ENCODE results near the gene KCNJ14. TPM values are rescaled to one million over a fixed set of nuclear protein-coding genes. Genes with fewer than 3 reads are reported as not detected.

The KCNJ14 gene
- total RNA-seq, 4 donors from 2014 or later = 0.57 to 1.3 (median 0.92) TPM

DNA sequence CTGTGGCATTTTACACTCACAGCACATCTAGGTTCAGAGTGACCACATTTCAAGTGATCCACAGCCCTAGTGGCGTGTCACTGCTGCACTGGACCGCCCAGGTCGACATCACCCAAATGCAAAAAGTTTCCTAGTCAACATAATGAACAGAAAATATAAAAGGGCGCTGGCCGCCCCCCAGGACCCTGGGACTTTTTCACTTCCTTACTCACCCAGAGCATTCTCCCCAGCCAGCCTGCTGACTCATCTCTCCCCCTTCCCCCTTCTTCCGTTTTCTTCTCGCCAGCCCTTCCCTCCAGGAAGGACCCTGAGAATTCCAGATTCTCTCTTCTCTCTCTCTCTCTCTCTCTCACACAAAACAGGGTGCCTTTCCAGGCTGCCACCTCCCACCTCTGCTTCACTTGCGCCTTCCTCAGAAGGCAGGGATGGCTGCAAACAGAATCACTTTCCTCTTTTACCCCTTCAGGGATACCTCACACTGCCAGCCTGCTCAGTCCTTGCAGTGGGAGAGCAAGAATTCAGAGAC, 30.6 kb upstream of the KCNJ14 start:
- 16 to 37% methylated on average over 8 of the region's 8 CpGs for WGBS, 2 donors
- TF ChIP-seq, protein P1, sequence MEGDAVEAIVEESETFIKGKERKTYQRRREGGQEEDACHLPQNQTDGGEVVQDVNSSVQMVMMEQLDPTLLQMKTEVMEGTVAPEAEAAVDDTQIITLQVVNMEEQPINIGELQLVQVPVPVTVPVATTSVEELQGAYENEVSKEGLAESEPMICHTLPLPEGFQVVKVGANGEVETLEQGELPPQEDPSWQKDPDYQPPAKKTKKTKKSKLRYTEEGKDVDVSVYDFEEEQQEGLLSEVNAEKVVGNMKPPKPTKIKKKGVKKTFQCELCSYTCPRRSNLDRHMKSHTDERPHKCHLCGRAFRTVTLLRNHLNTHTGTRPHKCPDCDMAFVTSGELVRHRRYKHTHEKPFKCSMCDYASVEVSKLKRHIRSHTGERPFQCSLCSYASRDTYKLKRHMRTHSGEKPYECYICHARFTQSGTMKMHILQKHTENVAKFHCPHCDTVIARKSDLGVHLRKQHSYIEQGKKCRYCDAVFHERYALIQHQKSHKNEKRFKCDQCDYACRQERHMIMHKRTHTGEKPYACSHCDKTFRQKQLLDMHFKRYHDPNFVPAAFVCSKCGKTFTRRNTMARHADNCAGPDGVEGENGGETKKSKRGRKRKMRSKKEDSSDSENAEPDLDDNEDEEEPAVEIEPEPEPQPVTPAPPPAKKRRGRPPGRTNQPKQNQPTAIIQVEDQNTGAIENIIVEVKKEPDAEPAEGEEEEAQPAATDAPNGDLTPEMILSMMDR (IDR thresholded peaks at IDR 0.05) = no peak
- no peak for TF ChIP-seq POLR2A (IDR thresholded peaks at IDR 0.05)
- peaks cover 0 to 12% (median 7%) of the 10 kb centered on the region in 3 donors for H3K4me1 ChIP-seq
- intact Hi-C loops (cut with DNase I) = no loop called here
- DNase-seq = no peak
- no peak overlapping the region for H3K4me3 ChIP-seq
- no peaks in the 10 kb centered on the region for H3K27me3 ChIP-seq
- H3K36me3 ChIP-seq = no peaks in the 10 kb centered on the region
- H3K27ac ChIP-seq = no peak overlapping the region
- no peaks in the 10 kb centered on the region for H3K9me3 ChIP-seq

DNA sequence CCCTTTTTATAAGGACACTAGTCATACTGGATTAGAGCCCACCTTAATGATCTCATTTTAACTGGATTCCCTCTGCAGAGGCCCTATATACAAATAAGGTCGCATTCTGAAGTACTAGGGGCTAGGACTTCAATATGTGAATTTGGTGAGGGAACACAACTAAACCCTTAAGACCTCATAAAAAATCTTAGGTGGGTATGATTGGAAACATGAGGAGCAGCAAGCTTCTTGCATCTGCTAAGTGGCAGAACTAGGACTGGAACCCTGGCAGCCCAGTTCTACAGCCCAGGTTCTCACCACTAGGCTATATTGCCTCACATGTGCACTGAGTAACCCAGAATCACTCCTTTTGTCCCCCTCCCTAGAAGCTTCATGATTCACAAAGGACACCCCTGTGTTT, 26.7 kb upstream of the KCNJ14 start:
- intact Hi-C loops (cut with DNase I) = no loop called here
- WGBS, 2 donors = 100% methylated on average over 1 of the region's 1 CpG; no CpG with 5 or more reads in 1 of the 2 donors
- H3K27ac ChIP-seq = no peak overlapping the region
- DNase-seq = no peak
- TF ChIP-seq, protein P1 (IDR thresholded peaks at IDR 0.05) = no peak
- TF ChIP-seq POLR2A (IDR thresholded peaks at IDR 0.05) = no peak
- no peaks in the 10 kb centered on the region for H3K9me3 ChIP-seq
- H3K36me3 ChIP-seq = no peaks in the 10 kb centered on the region
- H3K4me1 ChIP-seq = no peaks in the 10 kb centered on the region
- no peaks in the 10 kb centered on the region for H3K27me3 ChIP-seq
- no peak overlapping the region for H3K4me3 ChIP-seq

DNA sequence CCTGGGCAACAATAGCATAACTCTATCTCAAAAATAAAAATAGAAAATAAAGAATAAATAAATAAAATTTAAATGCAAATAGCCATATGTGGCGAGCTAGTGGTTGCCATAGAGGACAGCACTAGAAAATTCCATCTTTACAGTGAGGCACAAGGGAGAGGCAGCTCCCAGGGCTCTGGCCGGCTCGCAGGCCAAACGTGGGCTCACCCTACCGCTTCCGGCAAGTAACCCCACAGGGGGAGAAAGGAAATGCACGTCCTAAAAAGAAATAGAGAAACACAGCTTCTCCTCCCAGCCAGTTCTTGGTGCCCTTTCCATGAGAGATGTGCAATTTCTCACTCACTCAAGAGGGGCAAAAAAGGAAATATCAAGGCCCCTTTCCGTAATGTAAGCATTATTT, 22.0 kb upstream of the KCNJ14 start:
- no peak for DNase-seq
- 67 to 79% methylated on average over 8 of the region's 8 CpGs for WGBS, 2 donors

DNA sequence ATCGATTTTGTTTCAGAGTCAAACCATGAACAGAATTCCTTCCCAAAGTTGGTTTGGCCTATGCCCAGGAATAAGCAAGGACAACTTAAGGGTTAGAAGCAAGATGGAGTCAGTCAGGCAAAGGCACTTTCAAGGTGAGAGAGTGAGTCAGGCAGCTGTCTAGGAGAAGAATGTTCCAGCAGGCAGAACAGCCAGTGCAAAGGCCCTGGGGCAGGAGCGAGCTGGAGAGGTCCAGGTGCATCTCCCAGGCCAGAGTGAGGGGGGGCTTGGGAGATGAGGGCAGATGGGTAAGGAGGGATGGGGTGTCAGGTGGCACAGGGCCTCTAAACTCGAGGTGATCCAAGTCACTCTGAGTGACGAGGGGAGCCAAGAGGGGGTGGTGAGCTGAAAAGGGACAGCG, 18.8 kb upstream of the KCNJ14 start:
- no peaks in the 10 kb centered on the region for H3K4me1 ChIP-seq
- no peak overlapping the region for H3K27ac ChIP-seq
- H3K27me3 ChIP-seq = peaks cover 0 to 56% (median 0%) of the 10 kb centered on the region in 4 donors
- no peak for TF ChIP-seq POLR2A (IDR thresholded peaks at IDR 0.05)
- TF ChIP-seq, protein P1 (IDR thresholded peaks at IDR 0.05) = no peak
- DNase-seq = no peak
- H3K9me3 ChIP-seq = no peaks in the 10 kb centered on the region
- H3K4me3 ChIP-seq = no peak overlapping the region
- intact Hi-C loops (cut with DNase I) = no loop called here
- H3K36me3 ChIP-seq = no peaks in the 10 kb centered on the region
- 81 to 86% methylated on average over 5 of the region's 5 CpGs for WGBS, 2 donors

More for the DNA sequence above, 22.0 kb upstream of the KCNJ14 start:
- no peaks in the 10 kb centered on the region for H3K9me3 ChIP-seq
- TF ChIP-seq, protein P1 (IDR thresholded peaks at IDR 0.05) = no peak
- TF ChIP-seq POLR2A (IDR thresholded peaks at IDR 0.05) = no peak
- H3K27me3 ChIP-seq = peaks cover 0 to 26% (median 0%) of the 10 kb centered on the region in 4 donors
- H3K4me3 ChIP-seq = no peak overlapping the region
- no peak overlapping the region for H3K27ac ChIP-seq
- no peaks in the 10 kb centered on the region for H3K36me3 ChIP-seq
- H3K4me1 ChIP-seq = no peaks in the 10 kb centered on the region
- intact Hi-C loops (cut with DNase I) = no loop called here

DNA sequence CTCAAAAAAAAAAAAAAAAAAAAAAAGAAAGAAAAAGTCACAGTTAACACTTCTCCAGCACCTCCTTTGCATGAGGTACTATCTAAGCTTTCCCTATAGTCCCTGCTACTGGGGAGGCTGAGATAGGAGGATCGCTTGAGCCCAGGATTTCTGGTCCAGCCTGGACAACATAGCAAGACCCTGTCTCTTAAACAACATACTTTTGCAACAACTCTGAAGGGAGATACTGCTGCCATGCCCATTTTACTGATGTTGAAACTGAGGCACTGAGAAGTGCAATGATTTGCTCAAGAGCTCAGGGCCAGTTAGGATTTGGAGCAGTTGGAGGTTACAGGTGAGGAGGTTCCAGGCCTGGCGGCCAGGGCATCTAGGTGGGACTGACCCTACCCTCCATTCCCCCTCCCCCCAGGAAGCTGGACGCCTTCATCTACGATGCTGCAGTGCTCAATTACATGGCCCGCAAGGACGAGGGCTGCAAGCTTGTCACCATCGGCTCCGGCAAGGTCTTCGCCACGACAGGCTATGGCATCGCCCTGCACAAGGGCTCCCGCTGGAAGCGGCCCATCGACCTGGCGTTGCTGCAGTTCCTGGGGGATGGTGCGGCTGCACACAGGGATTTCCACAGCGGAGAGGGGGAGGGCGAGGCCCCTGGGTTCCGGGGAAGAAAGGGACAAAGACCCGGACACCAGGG, 13.9 kb upstream of the KCNJ14 start:
- Histone ChIP-seq H3K36me3 (no peaks in the 10 kb centered on the region), H3K9me3 (no peaks in the 10 kb centered on the region), H3K4me1 (peaks cover 14 to 28% (median 19%) of the 10 kb centered on the region in 3 donors), H3K27me3 (peaks cover 0 to 75% (median 2%) of the 10 kb centered on the region in 4 donors), H3K27ac (no peak overlapping the region), H3K4me3 (no peak overlapping the region)
- intact Hi-C loops (cut with DNase I) = no loop called here
- TF ChIP-seq, protein P1 (IDR thresholded peaks at IDR 0.05) = no peak
- no peak for TF ChIP-seq POLR2A (IDR thresholded peaks at IDR 0.05)
- 92 to 100% methylated on average over 1 to 10 of the region's 20 CpGs for WGBS, 2 donors
- no peak for DNase-seq

Measured in esophagus squamous epithelium (tissue), 5 donors.